Measurements from ENCODE around the gene SNX32. TPM values are rescaled to one million over a fixed set of nuclear protein-coding genes. Genes with fewer than 3 reads are reported as not detected.

Gene SNX32
- total and polyA plus RNA-seq, 9 of the 15 experiments (the other 6 are each of a cell fraction or from before 2014, with no cell fraction given), result 0.03 TPM; not detected in 7

DNA sequence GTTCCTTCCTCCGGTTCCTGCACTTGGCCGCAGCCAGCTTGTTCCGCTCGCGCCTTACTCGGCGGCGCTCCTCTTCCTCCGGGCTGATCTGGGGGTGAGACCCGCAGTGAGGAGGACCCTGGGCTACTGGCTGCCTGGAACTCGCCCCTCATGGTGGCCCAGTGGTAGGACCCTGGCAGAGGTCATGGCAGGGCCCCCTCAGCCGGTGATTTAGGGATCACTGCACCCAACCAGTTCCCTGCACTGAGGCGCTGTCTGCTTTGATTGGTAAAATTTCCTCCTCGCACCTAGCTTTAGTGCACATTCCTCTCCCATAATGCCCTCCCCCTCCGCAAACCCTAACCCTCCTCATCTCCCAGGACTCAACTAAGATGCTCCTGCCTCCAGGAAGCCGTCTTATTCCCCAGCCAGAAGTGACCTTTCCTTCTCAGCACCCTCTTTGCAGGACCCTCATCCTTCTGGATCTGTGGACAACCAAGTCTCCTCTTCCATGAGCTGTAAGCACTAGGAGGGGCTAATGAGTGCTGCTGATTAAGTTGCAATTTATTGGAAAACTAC, 60.4 kb downstream of the SNX32 start (continued):
- TF ChIP-seq PCBP1 (IDR thresholded peaks at IDR 0.05; ENCODE audit: low read depth, low read length, poor library complexity, severe bottlenecking), result no peak
- 0 out of 2 replicates have a peak, but pooled peaks have one; percentile 8 for TF ChIP-seq ZBTB26 (CRISPR knock-in tag; IDR thresholded peaks at IDR 0.05)
- peak; percentile 46 for TF ChIP-seq POLR2B (IDR thresholded peaks at IDR 0.05; ENCODE audit: low read depth, partially characterized antibody)
- no peak for TF ChIP-seq HNRNPLL (IDR thresholded peaks at IDR 0.05; ENCODE audit: low read depth, low read length, poor library complexity, severe bottlenecking)
- TF ChIP-seq POLR2A (conservative IDR thresholded peaks at IDR 0.05), result peak; percentile 70
- no peak for TF ChIP-seq TEAD2 (tag; IDR thresholded peaks at IDR 0.05)
- TF ChIP-seq SMARCA5 (IDR thresholded peaks at IDR 0.05), result no peak
- no peak for TF ChIP-seq ILK (tag; IDR thresholded peaks at IDR 0.05; ENCODE audit: borderline replicate concordance, low read depth)
- no peak for TF ChIP-seq RHOXF2B (CRISPR knock-in tag; conservative IDR thresholded peaks at IDR 0.05)
- TF ChIP-seq MLX (CRISPR knock-in tag; conservative IDR thresholded peaks at IDR 0.05), result no peak
- TF ChIP-seq, protein P1, sequence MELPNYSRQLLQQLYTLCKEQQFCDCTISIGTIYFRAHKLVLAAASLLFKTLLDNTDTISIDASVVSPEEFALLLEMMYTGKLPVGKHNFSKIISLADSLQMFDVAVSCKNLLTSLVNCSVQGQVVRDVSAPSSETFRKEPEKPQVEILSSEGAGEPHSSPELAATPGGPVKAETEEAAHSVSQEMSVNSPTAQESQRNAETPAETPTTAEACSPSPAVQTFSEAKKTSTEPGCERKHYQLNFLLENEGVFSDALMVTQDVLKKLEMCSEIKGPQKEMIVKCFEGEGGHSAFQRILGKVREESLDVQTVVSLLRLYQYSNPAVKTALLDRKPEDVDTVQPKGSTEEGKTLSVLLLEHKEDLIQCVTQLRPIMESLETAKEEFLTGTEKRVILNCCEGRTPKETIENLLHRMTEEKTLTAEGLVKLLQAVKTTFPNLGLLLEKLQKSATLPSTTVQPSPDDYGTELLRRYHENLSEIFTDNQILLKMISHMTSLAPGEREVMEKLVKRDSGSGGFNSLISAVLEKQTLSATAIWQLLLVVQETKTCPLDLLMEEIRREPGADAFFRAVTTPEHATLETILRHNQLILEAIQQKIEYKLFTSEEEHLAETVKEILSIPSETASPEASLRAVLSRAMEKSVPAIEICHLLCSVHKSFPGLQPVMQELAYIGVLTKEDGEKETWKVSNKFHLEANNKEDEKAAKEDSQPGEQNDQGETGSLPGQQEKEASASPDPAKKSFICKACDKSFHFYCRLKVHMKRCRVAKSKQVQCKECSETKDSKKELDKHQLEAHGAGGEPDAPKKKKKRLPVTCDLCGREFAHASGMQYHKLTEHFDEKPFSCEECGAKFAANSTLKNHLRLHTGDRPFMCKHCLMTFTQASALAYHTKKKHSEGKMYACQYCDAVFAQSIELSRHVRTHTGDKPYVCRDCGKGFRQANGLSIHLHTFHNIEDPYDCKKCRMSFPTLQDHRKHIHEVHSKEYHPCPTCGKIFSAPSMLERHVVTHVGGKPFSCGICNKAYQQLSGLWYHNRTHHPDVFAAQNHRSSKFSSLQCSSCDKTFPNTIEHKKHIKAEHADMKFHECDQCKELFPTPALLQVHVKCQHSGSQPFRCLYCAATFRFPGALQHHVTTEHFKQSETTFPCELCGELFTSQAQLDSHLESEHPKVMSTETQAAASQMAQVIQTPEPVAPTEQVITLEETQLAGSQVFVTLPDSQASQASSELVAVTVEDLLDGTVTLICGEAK (IDR thresholded peaks at IDR 0.05), result no peak
- TF ChIP-seq, protein P1 (CRISPR knock-in tag; IDR thresholded peaks at IDR 0.05), result no peak
- TF ChIP-seq FOXP1 (CRISPR knock-in tag; IDR thresholded peaks at IDR 0.05), result no peak
- no peak for TF ChIP-seq ZNF311 (CRISPR knock-in tag; IDR thresholded peaks at IDR 0.05)
- no peak for TF ChIP-seq TRIM24 (IDR thresholded peaks at IDR 0.05)
- no peak for TF ChIP-seq ZNF12 (CRISPR knock-in tag; IDR thresholded peaks at IDR 0.05)
- TF ChIP-seq CEBPB (tag; IDR thresholded peaks at IDR 0.05), result no peak
- no peak for TF ChIP-seq SRSF7 (optimal IDR thresholded peaks at IDR 0.05; ENCODE audit: low read depth, low read length)
- TF ChIP-seq ARNT (IDR thresholded peaks at IDR 0.05), result no peak
- TF ChIP-seq U2AF2 (optimal IDR thresholded peaks at IDR 0.05; ENCODE audit: low read depth, low read length), result no peak
